PFSK-1 (cell line): ENCODE measurements around the gene HIBCH.

Experiments used
- FOXP2 ChIP-seq: optimal IDR thresholded peaks from 2 replicates; pipeline ENCODE3; 2011; ENCODE audit warnings: borderline replicate concordance, control low read depth, inconsistent platforms; ENCODE audit not compliant: insufficient read depth; ENCODE audit errors: extremely low read length, extremely low read depth
- POLR2AphosphoS5 ChIP-seq: IDR thresholded peaks from 2 replicates; pipeline ENCODE4 v1.6.1; 2012; ENCODE audit warnings: low read depth, mild to moderate bottlenecking, control low read depth, low read length, moderate library complexity
- TAF1 ChIP-seq: IDR thresholded peaks from 2 replicates; pipeline ENCODE4 v1.6.1; 2012; ENCODE audit warnings: low read length, control low read depth, borderline replicate concordance; ENCODE audit not compliant: insufficient read depth

GRCh38 chr2:190355968-190356644, 36.5 kb upstream of the HIBCH start:
- TF ChIP-seq TAF1 (no peak), POLR2AphosphoS5 (no peak), FOXP2 (no peak)
